ENCODE data around the gene IDH3A. TPM values are rescaled to one million over a fixed set of nuclear protein-coding genes. Genes with fewer than 3 reads are reported as not detected.
"Not testable (repeated sequence)": the region's sequence is repeated elsewhere in the genome, so short reads cannot be mapped to it uniquely, and the experiment has no call there.

Gene IDH3A
- total RNA-seq, 2 donors from 2014 or later = 17.8 to 39.7 TPM

- no peak for TF ChIP-seq POLR2A (IDR thresholded peaks at IDR 0.05)
- TF ChIP-seq CTCF (IDR thresholded peaks at IDR 0.05) = no peak
- Histone ChIP-seq H3K4me3 (peak overlapping the region in 1 of 2 donors; percentile 64), H3K27me3 (no peaks in the 10 kb centered on the region), H3K27ac (peak overlapping the region in 3 of 4 donors; percentile 75 to 89 (median 82)), H3K4me1 (peaks cover 25% of the 10 kb centered on the region), H3K36me3 (replicated peaks in 1 of 2; ENCODE audit: insufficient read depth in 1 of 2, low read depth in 2 of 2) (no peaks in the 10 kb centered on the region), H3K9me3 (no peaks in the 10 kb centered on the region)
- intact Hi-C loops (cut with DNase I) = no loop called here
- DNase-seq (no peak), ATAC-seq (no peak)
- 11 to 13% methylated on average over 14 of the region's 14 CpGs for WGBS, 2 donors
Observed at GRCh38 chr15:78148392-78149067, 632 bp upstream of the IDH3A start.

DNA sequence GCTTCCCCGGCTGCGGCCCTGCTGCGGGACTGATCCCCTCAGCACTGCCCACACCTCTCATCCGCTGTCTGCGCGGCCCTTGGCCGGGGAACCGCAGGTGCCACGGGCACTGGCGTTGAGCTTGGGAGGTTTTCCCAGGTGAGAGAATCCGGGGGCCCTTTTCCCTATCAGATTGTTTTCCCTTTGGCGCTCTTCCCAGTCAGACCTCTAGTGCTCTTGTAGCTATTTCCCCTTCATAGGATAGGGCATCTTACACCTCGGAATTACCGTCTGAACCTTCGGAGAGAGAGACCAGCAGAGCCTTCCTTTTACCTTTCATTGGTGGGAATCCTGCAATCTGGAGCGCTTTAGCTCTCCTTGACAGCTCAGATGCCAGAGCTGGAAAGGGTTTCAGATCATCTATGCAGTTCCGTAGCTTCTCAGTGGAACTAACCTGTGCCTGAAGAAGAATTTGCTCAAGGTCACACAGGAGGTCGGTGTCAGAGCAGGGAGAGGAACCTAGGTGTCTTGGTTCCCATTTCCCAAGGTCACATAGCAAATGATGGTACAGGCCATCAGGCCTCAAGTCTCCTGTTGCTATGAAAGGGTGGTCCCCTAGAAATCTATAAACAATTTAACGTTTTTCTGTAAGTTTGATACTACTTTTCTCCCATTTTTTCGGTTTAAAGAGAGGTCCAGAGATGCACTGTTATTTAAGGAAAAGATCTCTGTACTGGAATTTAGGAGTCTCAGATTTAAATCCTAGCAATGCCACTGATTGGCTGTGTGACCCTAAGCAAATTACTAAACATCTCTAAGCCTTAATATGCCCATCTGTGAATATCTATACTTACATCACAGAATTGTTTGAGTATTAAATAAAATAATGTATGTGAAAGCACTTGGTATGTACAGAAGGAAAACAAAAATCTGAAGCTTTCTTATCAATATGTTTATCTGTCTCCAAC is 916 bp downstream of the IDH3A start:
- H3K27me3 ChIP-seq = no peaks in the 10 kb centered on the region
- peak overlapping the region; percentile 64 to 81 for H3K4me3 ChIP-seq
- no peaks in the 10 kb centered on the region for H3K36me3 ChIP-seq (replicated peaks in 1 of 2; ENCODE audit: insufficient read depth in 1 of 2, low read depth in 2 of 2)
- peak overlapping the region; percentile 55 to 89 (median 78) for H3K27ac ChIP-seq
- intact Hi-C loops (cut with DNase I) = no loop called here
- 7 to 9% methylated on average over 10 to 20 of the region's 20 CpGs for WGBS, 2 donors
- DNase-seq = peak in 1 of 4 donors; percentile 45
- H3K4me1 ChIP-seq = peaks cover 25% of the 10 kb centered on the region
- H3K9me3 ChIP-seq = no peaks in the 10 kb centered on the region
- TF ChIP-seq CTCF (IDR thresholded peaks at IDR 0.05) = no peak
- ATAC-seq = peak; percentile 2

- H3K9me3 ChIP-seq; H3K36me3 ChIP-seq (replicated peaks in 1 of 2; ENCODE audit: insufficient read depth in 1 of 2, low read depth in 2 of 2); H3K4me3 ChIP-seq; intact Hi-C loops (cut with DNase I); H3K27me3 ChIP-seq; H3K27ac ChIP-seq; DNase-seq; ATAC-seq: not testable (repeated sequence)
- peaks cover 23% of the 10 kb centered on the region for H3K4me1 ChIP-seq
- WGBS, 2 donors = 96 to 99% methylated on average over 7 to 8 of the region's 8 CpGs
Observed at GRCh38 chr15:78151075-78151474, 1.9 kb downstream of the IDH3A start.

GRCh38 chr15:78154955-78155354 is 5.8 kb downstream of the IDH3A start:
- WGBS, 2 donors = 89 to 92% methylated on average over 3 of the region's 3 CpGs
- H3K4me3 ChIP-seq = no peak overlapping the region
- H3K4me1 ChIP-seq = peaks cover 9% of the 10 kb centered on the region
- no peaks in the 10 kb centered on the region for H3K9me3 ChIP-seq
- H3K36me3 ChIP-seq (replicated peaks in 1 of 2; ENCODE audit: insufficient read depth in 1 of 2, low read depth in 2 of 2) = peaks cover 0 to 8% of the 10 kb centered on the region in 2 donors
- TF ChIP-seq CTCF (IDR thresholded peaks at IDR 0.05) = no peak
- no peak for TF ChIP-seq POLR2A (IDR thresholded peaks at IDR 0.05)
- DNase-seq (no peak), ATAC-seq (no peak)
- H3K27ac ChIP-seq = no peak overlapping the region
- intact Hi-C loops (cut with DNase I) = no loop called here
- no peaks in the 10 kb centered on the region for H3K27me3 ChIP-seq

GRCh38 chr15:78155355-78155939 is 6.3 kb downstream of the IDH3A start:
- ATAC-seq = no peak
- Histone ChIP-seq H3K36me3 (replicated peaks in 1 of 2; ENCODE audit: insufficient read depth in 1 of 2, low read depth in 2 of 2) (peaks cover 5 to 13% of the 10 kb centered on the region in 2 donors), H3K4me3 (no peak overlapping the region), H3K4me1 (peaks cover 4% of the 10 kb centered on the region), H3K9me3 (no peaks in the 10 kb centered on the region), H3K27me3 (no peaks in the 10 kb centered on the region), H3K27ac (no peak overlapping the region)
- DNase-seq = no peak
- TF ChIP-seq CTCF (IDR thresholded peaks at IDR 0.05) = no peak
- no peak for TF ChIP-seq POLR2A (IDR thresholded peaks at IDR 0.05)
- intact Hi-C loops (cut with DNase I) = no loop called here
- WGBS, 2 donors = 78 to 89% methylated on average over 4 of the region's 4 CpGs
